ENCODE measurements around the gene FLYWCH1. TPM values are rescaled to one million over a fixed set of nuclear protein-coding genes. Genes with fewer than 3 reads are reported as not detected.
A peak's percentile ranks its signal among the peaks of the same experiment; 100 is the strongest.
"Not testable (repeated sequence)": the region's sequence is repeated elsewhere in the genome, so short reads cannot be mapped to it uniquely, and the experiment has no call there.

Gene FLYWCH1
- total RNA-seq, 1 experiment from 2014 or later, result 32.6 TPM

DNA sequence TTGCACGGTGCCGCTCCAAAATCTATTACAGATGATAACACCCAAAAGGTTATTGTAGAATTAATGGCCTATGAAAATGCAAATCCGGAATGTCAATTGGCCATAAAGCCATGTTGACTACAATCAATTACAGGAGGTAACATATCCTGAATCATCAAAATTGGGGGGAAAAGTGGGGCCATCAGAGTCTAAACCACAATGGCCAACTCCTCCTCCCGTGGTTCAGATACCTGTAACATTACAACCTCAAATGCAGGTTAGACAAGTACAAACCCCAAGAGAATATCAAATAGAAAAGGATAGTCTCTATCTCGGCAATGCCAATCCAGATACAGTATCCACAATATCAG lies 14.9 kb downstream of the FLYWCH1 start (continued):
- TF ChIP-seq, protein P1, sequence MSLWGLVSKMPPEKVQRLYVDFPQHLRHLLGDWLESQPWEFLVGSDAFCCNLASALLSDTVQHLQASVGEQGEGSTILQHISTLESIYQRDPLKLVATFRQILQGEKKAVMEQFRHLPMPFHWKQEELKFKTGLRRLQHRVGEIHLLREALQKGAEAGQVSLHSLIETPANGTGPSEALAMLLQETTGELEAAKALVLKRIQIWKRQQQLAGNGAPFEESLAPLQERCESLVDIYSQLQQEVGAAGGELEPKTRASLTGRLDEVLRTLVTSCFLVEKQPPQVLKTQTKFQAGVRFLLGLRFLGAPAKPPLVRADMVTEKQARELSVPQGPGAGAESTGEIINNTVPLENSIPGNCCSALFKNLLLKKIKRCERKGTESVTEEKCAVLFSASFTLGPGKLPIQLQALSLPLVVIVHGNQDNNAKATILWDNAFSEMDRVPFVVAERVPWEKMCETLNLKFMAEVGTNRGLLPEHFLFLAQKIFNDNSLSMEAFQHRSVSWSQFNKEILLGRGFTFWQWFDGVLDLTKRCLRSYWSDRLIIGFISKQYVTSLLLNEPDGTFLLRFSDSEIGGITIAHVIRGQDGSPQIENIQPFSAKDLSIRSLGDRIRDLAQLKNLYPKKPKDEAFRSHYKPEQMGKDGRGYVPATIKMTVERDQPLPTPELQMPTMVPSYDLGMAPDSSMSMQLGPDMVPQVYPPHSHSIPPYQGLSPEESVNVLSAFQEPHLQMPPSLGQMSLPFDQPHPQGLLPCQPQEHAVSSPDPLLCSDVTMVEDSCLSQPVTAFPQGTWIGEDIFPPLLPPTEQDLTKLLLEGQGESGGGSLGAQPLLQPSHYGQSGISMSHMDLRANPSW (CRISPR knock-in tag; conservative IDR thresholded peaks at IDR 0.05; ENCODE audit: low read depth), result no peak
- no peak for TF ChIP-seq MXD4 (CRISPR knock-in tag; IDR thresholded peaks at IDR 0.05; ENCODE audit: borderline replicate concordance)
- no peak for TF ChIP-seq ZNF532 (CRISPR knock-in tag; IDR thresholded peaks at IDR 0.05; ENCODE audit: borderline replicate concordance)

- Mint-ChIP-seq H3K4me1 (peaks cover 33% of the 10 kb centered on the region), H3K9me3 (peaks cover 9% of the 10 kb centered on the region), H3K36me3 (peaks cover 3% of the 10 kb centered on the region; the same call in 1 of the 2 replicates), H3K27me3 (ENCODE audit: low read depth) (peaks cover 9% of the 10 kb centered on the region), H3K4me3 (no peak overlapping the region; the same call in 1 of the 2 replicates), H3K27ac (peak overlapping the region; percentile 11; the same call in 1 of the 2 replicates)
- TF ChIP-seq, protein P2, sequence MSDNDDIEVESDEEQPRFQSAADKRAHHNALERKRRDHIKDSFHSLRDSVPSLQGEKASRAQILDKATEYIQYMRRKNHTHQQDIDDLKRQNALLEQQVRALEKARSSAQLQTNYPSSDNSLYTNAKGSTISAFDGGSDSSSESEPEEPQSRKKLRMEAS (CRISPR knock-in tag; IDR thresholded peaks at IDR 0.05), result peak; percentile 61; the same call in 1 of the 2 replicates
- TF ChIP-seq OVOL2 (CRISPR knock-in tag; IDR thresholded peaks at IDR 0.05; ENCODE audit: borderline replicate concordance) (no peak), ZNF121 (CRISPR knock-in tag; IDR thresholded peaks at IDR 0.05) (no peak), ZNF263 (CRISPR knock-in tag; IDR thresholded peaks at IDR 0.05; ENCODE audit: low read depth) (no peak), ZNF425 (CRISPR knock-in tag; conservative IDR thresholded peaks at IDR 0.05) (no peak), CDX4 (CRISPR knock-in tag; IDR thresholded peaks at IDR 0.05; ENCODE audit: borderline replicate concordance) (no peak), ERG (CRISPR knock-in tag; IDR thresholded peaks at IDR 0.05) (no peak)
- TF ChIP-seq, protein P3, sequence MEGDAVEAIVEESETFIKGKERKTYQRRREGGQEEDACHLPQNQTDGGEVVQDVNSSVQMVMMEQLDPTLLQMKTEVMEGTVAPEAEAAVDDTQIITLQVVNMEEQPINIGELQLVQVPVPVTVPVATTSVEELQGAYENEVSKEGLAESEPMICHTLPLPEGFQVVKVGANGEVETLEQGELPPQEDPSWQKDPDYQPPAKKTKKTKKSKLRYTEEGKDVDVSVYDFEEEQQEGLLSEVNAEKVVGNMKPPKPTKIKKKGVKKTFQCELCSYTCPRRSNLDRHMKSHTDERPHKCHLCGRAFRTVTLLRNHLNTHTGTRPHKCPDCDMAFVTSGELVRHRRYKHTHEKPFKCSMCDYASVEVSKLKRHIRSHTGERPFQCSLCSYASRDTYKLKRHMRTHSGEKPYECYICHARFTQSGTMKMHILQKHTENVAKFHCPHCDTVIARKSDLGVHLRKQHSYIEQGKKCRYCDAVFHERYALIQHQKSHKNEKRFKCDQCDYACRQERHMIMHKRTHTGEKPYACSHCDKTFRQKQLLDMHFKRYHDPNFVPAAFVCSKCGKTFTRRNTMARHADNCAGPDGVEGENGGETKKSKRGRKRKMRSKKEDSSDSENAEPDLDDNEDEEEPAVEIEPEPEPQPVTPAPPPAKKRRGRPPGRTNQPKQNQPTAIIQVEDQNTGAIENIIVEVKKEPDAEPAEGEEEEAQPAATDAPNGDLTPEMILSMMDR (IDR thresholded peaks at IDR 0.05), result peak; percentile 98
- peak; percentile 70 for ATAC-seq
- CTCF ChIA-PET, result interaction anchor here (0.5 to 3.1 kb wide), 59 partner anchors 8 to 1661 kb away, joined by 3 to 42 read pairs (median 5); partner anchors contain the start of genes ELOB, FLYWCH1, FLYWCH2 and KREMEN2
- peak; percentile 92 for DNase-seq (ENCODE audit: low spot score)
- POLR2A ChIA-PET, result interaction anchor here (0.7 to 1.3 kb wide), 3 partner anchors 10 to 39 kb away, joined by 3 read pairs; partner anchors contain the start of gene FLYWCH1
Observed at GRCh38 chr16:2927010-2927646, 15.4 kb downstream of the FLYWCH1 start.

GRCh38 chr16:2928151-2928550 lies 16.4 kb downstream of the FLYWCH1 start:
- H3K4me3 Mint-ChIP-seq; DNase-seq (ENCODE audit: low spot score); ATAC-seq; H3K36me3 Mint-ChIP-seq; H3K9me3 Mint-ChIP-seq; H3K27me3 Mint-ChIP-seq (ENCODE audit: low read depth): not testable (repeated sequence)
- POLR2A ChIA-PET, result interaction anchor here (1.5 kb wide), 1 partner anchor 60 kb away, joined by 3 read pairs; no protein-coding TSS in a partner anchor
- Mint-ChIP-seq H3K27ac (0 out of 2 replicates have a peak overlapping the region, but pooled peaks have one; percentile 21), H3K4me1 (peaks cover 33% of the 10 kb centered on the region)
- CTCF ChIA-PET, result interaction anchor here (1.1 to 3.1 kb wide), 7 partner anchors 16 to 111 kb away, joined by 4 to 42 read pairs (median 9); partner anchors contain the start of genes FLYWCH1, PAQR4 and PRSS21

Data from WTC11 (cell line).